Right atrium auricular region (tissue), 2 donors: ENCODE results near the gene AGTRAP. TPM values are rescaled to one million over a fixed set of nuclear protein-coding genes. Genes with fewer than 3 reads are reported as not detected.

Source experiments
- DNase-seq: peaks from one replicate; pipeline ENCODE4 v3.0.0-alpha.2; 2019; ENCODE audit warnings: low spot score
- H3K27ac ChIP-seq, 2 donors: fragments of 200-600 bp; sonication (generic); 1 replicate in 1 of 2; 2 replicates in 1 of 2; pipeline ENCODE4 v1.5.1; 2016 to 2019
- H3K27me3 ChIP-seq, 2 donors: fragments of 200-600 bp; sonication (generic); one replicate each; pipeline versions ENCODE4 v1.5.1 to v1.6.0; 2017 to 2019
- H3K36me3 ChIP-seq: fragments of 200-600 bp; sonication (generic); one replicate; pipeline ENCODE4 v1.5.1; 2016
- H3K4me1 ChIP-seq, 2 donors: fragments of 200-600 bp; sonication (generic); one replicate each; pipeline versions ENCODE4 v1.5.1 to v1.6.0; 2017 to 2019
- H3K4me3 ChIP-seq, 2 donors: fragments of 200-600 bp; sonication (generic); 1 replicate in 1 of 2; 2 replicates in 1 of 2; pipeline ENCODE4 v1.5.1; 2017 to 2019; ENCODE audit warnings: mild to moderate bottlenecking in 1 of 2, moderate library complexity in 1 of 2
- H3K9me3 ChIP-seq, 2 donors: fragments of 200-600 bp; sonication (generic); one replicate each; pipeline ENCODE4 v1.5.1; 2019
- total RNA-seq, 2 donors: library from RNA; depleted of rRNA; stranded (reverse); fragments of >200 nt; gene quantifications; one replicate each; pipeline ENCODE4 v1.1.0, GENCODE V29; 2016
- TF ChIP-seq, protein P1 (sequence below), 2 donors: fragments of 200-600 bp; sonication (generic); IDR thresholded peaks; one replicate each; pipeline ENCODE4 v1.5.1; 2019; ENCODE audit warnings: antibody characterized with exemption in 2 of 2

The AGTRAP gene
- total RNA-seq, 2 donors from 2014 or later: 20.8 to 47.2 TPM

DNA sequence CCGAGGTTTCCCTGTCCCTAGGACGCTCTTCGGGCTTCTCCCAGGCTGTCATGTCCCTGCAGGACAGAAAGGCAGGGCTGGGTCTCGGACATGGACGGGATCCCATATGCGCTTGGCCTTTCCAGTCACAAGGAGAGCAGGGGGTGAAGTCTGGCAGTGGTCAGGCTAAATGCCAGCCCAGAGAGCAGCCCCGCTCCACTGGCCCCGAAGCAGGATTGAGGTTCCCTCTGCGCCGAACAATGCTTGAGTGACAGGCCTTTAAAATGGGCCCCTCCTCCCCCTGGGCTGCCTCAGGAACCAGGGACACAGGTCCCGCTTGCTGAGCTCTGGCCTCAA, 31.8 kb upstream of the AGTRAP start:
- Histone ChIP-seq H3K36me3 (no peaks in the 10 kb centered on the region), H3K4me3 (no peak overlapping the region), H3K9me3 (no peaks in the 10 kb centered on the region), H3K4me1 (peaks cover 0 to 25% of the 10 kb centered on the region in 2 donors), H3K27me3 (peaks cover 0 to 6% of the 10 kb centered on the region in 2 donors), H3K27ac (no peak overlapping the region)
- TF ChIP-seq, protein P1, sequence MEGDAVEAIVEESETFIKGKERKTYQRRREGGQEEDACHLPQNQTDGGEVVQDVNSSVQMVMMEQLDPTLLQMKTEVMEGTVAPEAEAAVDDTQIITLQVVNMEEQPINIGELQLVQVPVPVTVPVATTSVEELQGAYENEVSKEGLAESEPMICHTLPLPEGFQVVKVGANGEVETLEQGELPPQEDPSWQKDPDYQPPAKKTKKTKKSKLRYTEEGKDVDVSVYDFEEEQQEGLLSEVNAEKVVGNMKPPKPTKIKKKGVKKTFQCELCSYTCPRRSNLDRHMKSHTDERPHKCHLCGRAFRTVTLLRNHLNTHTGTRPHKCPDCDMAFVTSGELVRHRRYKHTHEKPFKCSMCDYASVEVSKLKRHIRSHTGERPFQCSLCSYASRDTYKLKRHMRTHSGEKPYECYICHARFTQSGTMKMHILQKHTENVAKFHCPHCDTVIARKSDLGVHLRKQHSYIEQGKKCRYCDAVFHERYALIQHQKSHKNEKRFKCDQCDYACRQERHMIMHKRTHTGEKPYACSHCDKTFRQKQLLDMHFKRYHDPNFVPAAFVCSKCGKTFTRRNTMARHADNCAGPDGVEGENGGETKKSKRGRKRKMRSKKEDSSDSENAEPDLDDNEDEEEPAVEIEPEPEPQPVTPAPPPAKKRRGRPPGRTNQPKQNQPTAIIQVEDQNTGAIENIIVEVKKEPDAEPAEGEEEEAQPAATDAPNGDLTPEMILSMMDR (IDR thresholded peaks at IDR 0.05): no peak
- DNase-seq: no peak

DNA sequence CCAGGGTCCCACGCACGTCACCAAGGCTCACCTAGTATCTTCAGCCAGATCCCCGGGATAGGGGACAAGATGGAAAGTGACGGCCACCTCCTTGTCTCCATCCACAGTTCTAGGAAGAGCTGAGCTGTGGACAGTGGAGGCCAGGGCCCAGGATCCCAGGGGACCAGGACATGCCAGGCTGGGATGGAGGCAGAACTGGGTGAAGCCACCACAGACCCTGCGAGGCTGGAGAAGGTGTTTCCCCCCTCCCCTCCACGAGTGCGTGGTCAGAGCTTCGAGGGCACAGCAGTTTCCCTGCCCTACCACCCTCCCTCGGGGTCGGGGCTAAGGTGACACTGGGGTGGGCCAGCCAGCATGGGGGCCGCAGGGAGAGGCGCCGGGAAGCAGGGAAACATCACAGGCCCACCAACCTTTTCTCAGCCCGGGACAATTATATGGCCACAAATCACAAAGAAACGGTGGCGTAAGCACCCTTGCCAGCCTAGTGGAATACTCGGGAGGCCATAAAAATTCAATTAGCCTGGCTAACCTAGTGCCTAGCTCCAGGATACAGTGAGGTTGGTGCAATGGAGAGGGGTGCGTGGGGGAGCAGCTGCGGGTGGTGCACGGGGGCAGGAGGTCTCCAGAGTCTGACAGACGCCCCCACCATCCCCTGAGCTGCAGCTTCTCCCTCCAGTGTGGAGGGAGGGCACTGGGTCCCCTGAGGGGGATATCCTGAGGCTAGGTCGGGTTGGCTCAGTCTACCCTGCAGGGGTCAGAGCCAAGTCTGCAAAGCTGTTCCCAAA, 31.1 kb upstream of the AGTRAP start:
- TF ChIP-seq, protein P1 (IDR thresholded peaks at IDR 0.05): no peak
- H3K27ac ChIP-seq: no peak overlapping the region
- H3K27me3 ChIP-seq: peaks cover 0 to 6% of the 10 kb centered on the region in 2 donors
- H3K4me3 ChIP-seq: no peak overlapping the region
- H3K4me1 ChIP-seq: peaks cover 0 to 25% of the 10 kb centered on the region in 2 donors
- no peaks in the 10 kb centered on the region for H3K36me3 ChIP-seq
- no peak for DNase-seq
- no peaks in the 10 kb centered on the region for H3K9me3 ChIP-seq

DNA sequence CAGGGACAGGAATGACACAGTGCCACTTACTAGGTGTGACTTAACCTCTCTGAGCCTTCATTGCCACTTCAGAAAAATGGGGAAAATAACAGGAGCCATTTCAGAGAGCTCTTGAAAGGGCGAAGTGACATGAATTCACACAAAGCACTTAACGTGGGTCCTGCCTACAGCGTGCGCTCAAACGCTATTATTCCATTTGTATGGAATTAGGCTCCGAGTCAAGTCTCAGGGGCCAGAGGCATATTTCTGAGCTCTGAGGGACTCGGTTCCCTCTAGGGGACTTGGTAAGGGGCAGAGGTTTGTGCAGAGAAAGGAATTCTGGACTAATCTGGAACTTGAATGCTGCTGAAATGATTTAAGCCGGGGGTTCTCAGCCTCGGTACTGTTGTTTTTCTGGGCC, 30.3 kb upstream of the AGTRAP start:
- H3K9me3 ChIP-seq: no peaks in the 10 kb centered on the region
- peaks cover 0 to 25% of the 10 kb centered on the region in 2 donors for H3K4me1 ChIP-seq
- H3K4me3 ChIP-seq: no peak overlapping the region
- H3K27me3 ChIP-seq: peaks cover 0 to 5% of the 10 kb centered on the region in 2 donors
- no peak overlapping the region for H3K27ac ChIP-seq
- no peaks in the 10 kb centered on the region for H3K36me3 ChIP-seq
- TF ChIP-seq, protein P1 (IDR thresholded peaks at IDR 0.05): no peak
- DNase-seq: no peak

DNA sequence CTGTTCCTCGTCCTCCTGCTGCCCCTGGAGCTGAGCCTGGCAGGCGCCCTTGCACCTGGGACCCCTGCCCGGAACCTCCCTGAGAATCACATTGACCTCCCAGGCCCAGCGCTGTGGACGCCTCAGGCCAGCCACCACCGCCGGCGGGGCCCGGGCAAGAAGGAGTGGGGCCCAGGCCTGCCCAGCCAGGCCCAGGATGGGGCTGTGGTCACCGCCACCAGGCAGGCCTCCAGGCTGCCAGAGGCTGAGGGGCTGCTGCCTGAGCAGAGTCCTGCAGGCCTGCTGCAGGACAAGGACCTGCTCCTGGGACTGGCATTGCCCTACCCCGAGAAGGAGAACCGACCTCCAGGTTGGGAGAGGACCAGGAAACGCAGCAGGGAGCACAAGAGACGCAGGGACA, 29.6 kb upstream of the AGTRAP start:
- TF ChIP-seq, protein P1 (IDR thresholded peaks at IDR 0.05): no peak
- Histone ChIP-seq H3K27me3 (no peaks in the 10 kb centered on the region), H3K9me3 (no peaks in the 10 kb centered on the region), H3K27ac (no peak overlapping the region), H3K36me3 (no peaks in the 10 kb centered on the region), H3K4me3 (no peak overlapping the region), H3K4me1 (peaks cover 0 to 19% of the 10 kb centered on the region in 2 donors)
- DNase-seq: no peak

DNA sequence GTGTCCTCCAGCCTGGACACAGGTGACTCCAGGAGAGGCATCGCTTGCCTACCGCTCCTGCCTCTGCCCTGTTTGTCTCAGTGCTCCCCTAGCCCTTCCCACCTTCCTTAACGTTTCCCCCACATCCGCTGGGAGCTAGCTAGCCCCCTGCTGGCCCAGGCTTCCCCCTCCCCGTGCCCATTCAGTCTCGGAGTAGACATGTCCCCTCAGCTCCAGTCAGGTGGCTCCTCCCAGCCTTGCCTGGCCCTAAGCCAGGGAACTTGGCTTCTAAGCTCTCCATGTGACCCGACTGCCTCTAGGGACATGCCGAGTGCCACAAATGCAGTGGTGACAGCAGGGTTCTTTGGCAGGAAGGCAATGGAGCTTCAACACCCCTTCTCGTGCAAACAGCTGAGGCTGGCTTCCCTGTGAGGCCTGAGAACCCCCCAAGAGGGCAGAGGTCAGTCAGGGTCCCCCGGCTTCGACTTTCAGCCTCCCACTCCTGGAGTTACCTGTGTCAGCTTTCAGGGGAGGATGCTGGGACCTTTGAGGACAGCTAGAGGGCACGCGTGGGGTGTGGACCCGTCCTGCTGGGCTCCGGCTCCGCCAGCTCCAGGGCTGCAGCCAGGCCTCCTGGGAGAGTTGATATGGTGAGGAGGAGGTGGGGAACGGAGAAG, 28.2 kb upstream of the AGTRAP start:
- Histone ChIP-seq H3K36me3 (no peaks in the 10 kb centered on the region), H3K27me3 (no peaks in the 10 kb centered on the region), H3K9me3 (no peaks in the 10 kb centered on the region), H3K4me1 (peaks cover 0 to 14% of the 10 kb centered on the region in 2 donors), H3K4me3 (no peak overlapping the region), H3K27ac (no peak overlapping the region)
- DNase-seq: no peak
- TF ChIP-seq, protein P1 (IDR thresholded peaks at IDR 0.05): no peak
